ENCODE data around the gene NR6A1. TPM values are rescaled to one million over a fixed set of nuclear protein-coding genes. Genes with fewer than 3 reads are reported as not detected.

Gene NR6A1
- total RNA-seq, 1 donor from 2014 or later = 2.0 TPM

GRCh38 chr9:124486778-124487259, 284.3 kb downstream of the NR6A1 start:
- DNase-seq = no peak

- DNase-seq = no peak
These were observed 285.2 kb downstream of the NR6A1 start for GRCh38 chr9:124485936-124486335.

DNA sequence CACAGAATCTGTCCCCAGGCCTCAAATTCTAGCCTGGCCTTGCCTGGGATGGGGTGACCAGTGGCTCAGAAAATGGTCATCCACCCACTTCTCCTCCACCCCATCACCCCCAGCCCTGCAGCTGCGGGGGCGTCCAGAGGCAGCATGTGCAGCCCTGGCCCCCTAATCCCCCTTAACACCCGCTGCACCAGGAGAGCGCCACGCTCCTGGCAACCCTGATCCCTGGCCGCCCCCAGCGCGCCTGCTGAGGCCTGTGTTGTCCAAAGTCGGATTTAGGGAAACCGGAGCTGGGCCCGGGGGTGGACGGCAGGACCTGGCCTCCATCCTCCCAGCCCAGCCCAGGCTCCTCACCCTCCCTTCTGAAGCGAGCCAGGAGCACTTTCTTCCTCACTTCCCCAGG, 285.9 kb downstream of the NR6A1 start:
- no peak for DNase-seq

DNA sequence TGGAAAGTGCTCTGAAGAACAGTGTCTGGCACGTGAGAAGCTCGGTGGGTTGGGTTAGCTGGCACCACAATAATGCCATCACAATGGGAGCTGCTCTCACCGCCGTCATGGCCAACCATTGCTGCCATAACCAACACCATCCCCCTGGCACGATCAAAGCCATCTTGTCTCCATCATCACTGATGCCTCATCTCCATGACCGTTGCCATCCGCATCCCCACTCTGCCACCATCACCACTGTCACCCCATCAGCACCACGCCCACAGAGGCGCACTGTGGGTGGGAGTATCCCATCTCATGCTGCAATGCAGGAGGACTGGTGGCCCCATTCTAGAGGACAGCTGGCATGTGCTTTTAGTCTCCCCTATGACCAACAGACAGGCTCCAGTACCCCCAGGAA, 287.6 kb downstream of the NR6A1 start:
- no peak for DNase-seq

DNA sequence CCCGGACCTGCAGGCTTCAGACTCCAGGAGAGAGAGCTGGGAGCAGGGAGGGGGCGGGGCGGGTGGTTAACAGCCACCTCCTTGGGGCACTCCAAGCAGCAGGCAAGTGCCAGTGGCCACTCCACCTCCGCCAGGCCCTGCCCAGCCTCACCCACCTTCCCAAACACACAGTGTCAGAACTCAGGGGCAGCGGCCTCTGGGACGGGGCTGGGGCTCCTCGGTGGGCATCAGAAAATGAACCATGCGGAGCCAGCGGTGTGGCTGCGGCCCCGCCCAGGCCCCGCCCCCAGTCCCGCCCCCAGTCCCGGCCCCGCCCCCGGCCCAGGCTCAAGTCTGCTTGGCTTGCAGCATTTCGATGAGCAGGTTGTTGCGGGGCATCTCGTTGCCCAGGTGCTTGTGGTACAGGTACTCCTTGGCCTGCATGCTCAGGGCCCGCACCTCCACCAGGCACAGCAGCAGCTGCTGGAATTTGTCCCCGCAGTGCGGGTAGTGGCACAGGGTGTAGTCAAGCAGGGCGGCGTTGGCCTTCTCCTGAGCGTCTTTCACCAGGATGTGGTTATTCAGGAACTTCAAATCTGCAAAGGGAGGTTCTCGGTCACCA, 288.6 kb downstream of the NR6A1 start:
- DNase-seq = no peak

DNA sequence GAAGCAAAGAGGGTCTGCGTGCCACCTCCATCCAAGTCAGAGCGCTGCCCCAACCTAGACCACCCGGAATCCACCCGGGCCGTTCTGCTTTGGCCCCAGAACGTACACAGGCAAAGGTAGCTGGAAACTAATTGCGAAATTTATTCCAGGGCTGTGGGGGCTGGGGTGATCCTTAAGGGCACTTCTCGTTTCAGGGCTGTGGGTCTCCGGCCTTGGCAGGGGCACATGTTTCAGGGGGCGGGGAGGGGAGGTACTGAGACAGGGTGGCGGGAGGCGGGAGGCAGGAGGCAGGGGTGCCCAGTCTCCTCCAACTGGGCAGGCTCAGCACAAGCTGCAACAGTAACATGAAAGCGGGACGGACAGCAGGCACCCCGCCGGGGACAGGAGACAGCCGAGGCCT, 290.0 kb downstream of the NR6A1 start:
- DNase-seq = no peak

DNA sequence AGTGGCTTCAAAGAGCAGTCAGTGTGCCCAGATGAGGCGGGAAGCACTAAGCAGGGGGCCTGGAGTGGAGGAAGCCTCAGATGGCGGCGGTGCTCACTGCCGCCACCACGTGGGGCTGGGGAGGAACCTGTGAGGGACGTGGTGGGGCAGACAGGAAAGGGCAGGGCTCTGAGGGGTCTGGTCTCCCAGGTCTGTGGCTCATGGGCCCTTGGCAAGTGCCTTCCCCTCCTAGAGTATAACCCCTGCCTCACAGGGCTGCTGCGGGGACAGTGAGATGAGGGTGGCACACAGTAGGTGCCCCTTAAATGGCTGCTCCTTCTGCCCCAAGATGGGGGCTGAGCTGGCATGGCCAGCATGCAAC, 290.5 kb downstream of the NR6A1 start:
- no peak for DNase-seq

DNA sequence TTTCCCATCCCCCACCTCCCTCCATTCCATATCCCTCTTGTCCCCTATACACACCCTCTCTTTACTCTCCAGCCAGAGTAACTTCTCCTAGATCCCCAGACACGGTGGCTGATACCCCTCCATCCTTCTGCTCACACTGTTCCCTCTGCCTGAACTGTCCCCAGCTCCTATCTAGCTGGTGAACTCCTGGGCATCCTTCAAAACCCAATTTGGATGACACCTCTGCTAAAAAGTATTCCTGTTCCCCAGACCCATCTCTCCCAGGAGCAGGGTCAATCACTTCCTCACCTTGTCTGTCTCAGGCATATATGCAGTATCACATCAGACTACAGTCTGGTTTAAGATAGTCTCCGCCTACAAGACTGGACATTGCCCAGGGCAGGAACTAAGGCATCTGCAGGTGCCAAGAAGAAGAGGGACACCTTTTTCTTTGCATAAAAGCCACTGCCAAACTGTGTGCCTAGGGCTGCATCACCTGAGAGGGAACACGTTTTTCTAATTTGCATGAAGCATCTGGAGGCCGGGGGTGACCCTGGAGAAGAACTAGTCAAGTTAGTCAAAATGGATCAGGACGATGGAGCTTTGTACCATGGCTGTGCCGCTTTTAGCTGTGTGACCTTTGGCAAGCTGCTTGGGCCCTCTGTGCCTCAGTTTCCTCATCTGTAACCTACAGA, 291.0 kb downstream of the NR6A1 start:
- DNase-seq = no peak

- DNase-seq = no peak
These were observed 291.7 kb downstream of the NR6A1 start for GRCh38 chr9:124479371-124479770.

GRCh38 chr9:124478354-124478753, 292.8 kb downstream of the NR6A1 start:
- no peak for DNase-seq

DNA sequence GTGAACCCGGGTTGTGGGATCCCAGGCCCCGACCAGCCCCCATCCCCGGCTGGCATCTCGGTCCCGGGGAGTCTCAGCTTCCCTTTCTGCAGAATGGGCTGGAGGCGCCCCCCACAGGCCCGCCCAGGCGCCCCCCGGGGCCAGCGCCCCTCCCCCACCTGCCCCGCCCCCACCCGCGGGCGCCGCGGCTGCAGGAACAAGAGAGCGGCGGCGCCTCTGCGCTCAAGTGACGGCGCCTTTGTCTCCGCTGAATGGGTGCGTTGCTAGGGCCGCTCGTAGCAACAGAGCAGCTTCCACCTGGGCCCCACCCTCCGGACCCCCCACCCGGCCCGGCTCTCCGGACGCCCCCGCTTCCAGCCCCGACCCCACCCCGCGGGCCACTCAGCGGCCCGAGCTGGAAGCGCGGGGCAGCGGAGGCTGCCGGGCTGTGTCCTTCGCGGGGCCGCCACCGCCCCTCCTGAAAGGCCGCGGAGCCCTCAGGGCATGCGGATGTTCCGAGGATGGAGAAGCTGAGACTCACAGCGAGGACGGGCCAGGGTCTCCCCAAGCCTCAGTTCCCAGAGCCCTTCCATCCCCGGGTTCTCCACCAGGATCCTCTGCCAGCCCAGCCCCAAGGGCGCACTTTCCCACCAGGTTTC, 293.3 kb downstream of the NR6A1 start:
- DNase-seq = no peak

GRCh38 chr9:124477211-124477647, 293.9 kb downstream of the NR6A1 start:
- no peak for DNase-seq

- no peak for DNase-seq
These were observed 295.0 kb downstream of the NR6A1 start for GRCh38 chr9:124475868-124476690.

DNA sequence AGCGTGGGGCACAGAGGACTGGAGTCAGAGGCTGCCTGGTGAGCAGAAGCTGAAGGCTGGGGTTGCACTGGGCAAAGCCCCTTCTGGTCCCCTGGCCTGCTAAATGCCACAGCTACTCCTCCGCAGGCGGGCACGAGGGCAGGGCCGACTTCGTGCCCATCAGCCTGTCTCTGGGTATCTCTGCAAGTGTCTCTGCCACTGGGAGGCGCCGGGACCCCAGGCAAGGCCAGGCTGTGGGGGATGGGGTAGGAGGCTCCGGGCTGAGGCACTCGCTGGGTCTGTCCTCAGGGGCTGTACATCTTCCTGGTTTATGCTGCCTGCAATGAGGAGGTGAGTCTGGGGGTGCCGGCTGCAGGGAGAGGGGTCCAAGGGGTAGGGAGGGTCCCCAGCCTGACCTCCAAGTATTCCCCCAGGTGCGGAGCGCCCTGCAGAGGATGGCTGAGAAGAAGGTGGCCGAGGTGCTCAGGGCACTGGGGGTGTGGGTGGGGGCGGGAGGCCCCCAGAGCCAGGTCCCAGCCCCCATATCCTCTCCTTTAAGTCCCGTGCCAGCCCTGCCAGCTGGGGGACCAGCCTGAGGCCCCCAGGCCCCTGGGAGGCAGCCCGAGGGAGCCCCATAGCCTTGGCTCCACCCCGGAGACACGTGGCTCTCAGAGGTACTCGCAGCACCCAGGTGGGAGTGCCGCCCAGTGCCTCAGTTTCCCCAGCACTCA, 295.8 kb downstream of the NR6A1 start:
- no peak for DNase-seq

- DNase-seq = no peak
These were observed 297.0 kb downstream of the NR6A1 start for GRCh38 chr9:124474151-124474550.

DNA sequence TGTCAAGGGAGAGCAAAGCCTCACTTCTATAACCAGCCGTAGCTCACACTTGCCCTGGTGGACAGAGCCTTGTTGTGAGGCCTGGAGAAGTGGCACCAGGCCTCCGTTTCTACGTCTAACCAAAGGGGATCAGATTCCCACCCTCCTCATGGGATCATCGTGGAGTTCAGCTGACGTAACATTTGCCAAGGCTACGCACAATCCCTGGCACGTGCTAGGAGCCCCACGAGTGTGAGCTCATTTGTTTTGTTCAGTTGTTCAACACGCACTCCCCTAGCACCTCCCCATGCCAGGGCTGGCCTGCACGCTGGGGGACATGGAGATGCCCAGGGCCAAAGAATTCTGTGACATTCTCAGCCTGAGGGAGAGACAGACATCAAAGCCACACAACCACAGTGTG, 297.8 kb downstream of the NR6A1 start:
- no peak for DNase-seq

- DNase-seq = no peak
These were observed 298.3 kb downstream of the NR6A1 start for GRCh38 chr9:124472770-124473169.

GRCh38 chr9:124471761-124472160, 299.4 kb downstream of the NR6A1 start:
- no peak for DNase-seq

- no peak for DNase-seq
These were observed 300.4 kb downstream of the NR6A1 start for GRCh38 chr9:124470726-124471125.

- no peak for DNase-seq
These were observed 300.8 kb downstream of the NR6A1 start for GRCh38 chr9:124470306-124470705.

GRCh38 chr9:124469011-124469832, 301.9 kb downstream of the NR6A1 start:
- DNase-seq = no peak

Measured in occipital lobe (tissue), 2 donors.